Endothelial cell of umbilical vein (primary cell): ENCODE measurements around the gene PRKAR1A. TPM values are rescaled to one million over a fixed set of nuclear protein-coding genes. Genes with fewer than 3 reads are reported as not detected.

ENCODE experiments used
- BruUV-seq: library from RNA; stranded (reverse); fragments of 400-500 nt; replicated peaks from 2 replicates; lab custom pipeline; 2021; lab: Mats Ljungman, UMichigan
- CTCF ChIA-PET: fragments of 300-600, 350-600 bp; sonication (Branson Sonifier 250); formaldehyde crosslinking; loops from one replicate; lab custom pipeline; 2021; ENCODE audit warnings: antibody characterized with exemption, inconsistent platforms; lab: Charles Lee
- POLR2A ChIA-PET: fragments of 300-600, 350-600 bp; sonication (Branson Sonifier 250); formaldehyde crosslinking; loops from one replicate; lab custom pipeline; 2021; ENCODE audit warnings: antibody characterized with exemption, inconsistent platforms; lab: Charles Lee
- DNase-seq: peaks from one replicate; pipeline ENCODE4 v3.0.0-alpha.2; 2011; ENCODE audit warnings: low read depth, low spot score
- FAIRE-seq: peaks from 2 replicates; lab custom pipeline; 2011; peaks lifted over from hg19 to GRCh38; lab: Jason Lieb, UNC
- H2AFZ ChIP-seq: 2 replicates; pipeline ENCODE4 v1.6.0; 2012; ENCODE audit warnings: low read depth, low read length, control low read depth, inconsistent platforms
- H3K27ac ChIP-seq: 2 replicates; pipeline ENCODE4 v1.5.1; 2011; ENCODE audit warnings: low read depth, mild to moderate bottlenecking, control low read depth, low read length, moderate library complexity; ENCODE audit not compliant: insufficient read depth
- H3K27me3 ChIP-seq, 2 experiments: 2 replicates each; pipeline versions ENCODE4 v1.6.0 to v1.6.1; 2011; ENCODE audit warnings: low read length in 2 of 2, mixed read lengths in 1 of 2; ENCODE audit not compliant: control insufficient read depth in 2 of 2, insufficient read depth in 2 of 2
- H3K36me3 ChIP-seq, 2 experiments: 2 replicates in 1 of 2; 3 replicates in 1 of 2; pipeline ENCODE4 v1.5.1; 2011; ENCODE audit warnings: low read length in 2 of 2, mild to moderate bottlenecking in 1 of 2, moderate library complexity in 1 of 2; ENCODE audit not compliant: control insufficient read depth in 2 of 2, insufficient read depth in 2 of 2; ENCODE audit errors: extremely low read depth in 1 of 2
- H3K4me1 ChIP-seq: 3 replicates; pipeline ENCODE4 v1.5.1; 2011; ENCODE audit warnings: mild to moderate bottlenecking, low read length; ENCODE audit not compliant: control insufficient read depth, insufficient read depth; ENCODE audit errors: extremely low read depth
- H3K4me2 ChIP-seq: 2 replicates; pipeline ENCODE4 v1.6.1; 2011; ENCODE audit warnings: low read length, control low read depth, mixed read lengths; ENCODE audit not compliant: insufficient read depth
- H3K4me3 ChIP-seq, 3 experiments: fragments of 200-600 bp in 1 of 3; sonication (generic), shearing (Covaris generic) in 1 of 3; replicated peaks in 1 of 3; 2 replicates each; pipeline ENCODE4 v1.5.1; 2011 to 2016; ENCODE audit warnings: control low read depth in 3 of 3, low read length in 3 of 3, mild to moderate bottlenecking in 2 of 3, inconsistent platforms in 1 of 3, low read depth in 1 of 3, moderate library complexity in 1 of 3; ENCODE audit not compliant: insufficient read depth in 1 of 3
- H3K79me2 ChIP-seq: 2 replicates; pipeline ENCODE4 v1.6.0; 2012; ENCODE audit warnings: low read length, inconsistent platforms; ENCODE audit not compliant: control insufficient read depth, insufficient read depth
- H3K9ac ChIP-seq: replicated peaks from 2 replicates; pipeline ENCODE3; 2011; ENCODE audit warnings: low read length, control low read depth; ENCODE audit not compliant: insufficient read depth; ENCODE audit errors: extremely low read depth
- H3K9me1 ChIP-seq: replicated peaks from 3 replicates; pipeline ENCODE4 v1.6.0; 2011; ENCODE audit warnings: mild to moderate bottlenecking, low read length; ENCODE audit not compliant: control insufficient read depth, insufficient read depth; ENCODE audit errors: extremely low read depth
- H3K9me3 ChIP-seq: replicated peaks from 2 replicates; pipeline ENCODE4 v1.5.1; 2012; ENCODE audit warnings: low read length, inconsistent platforms; ENCODE audit not compliant: control insufficient read depth, insufficient read depth
- H4K20me1 ChIP-seq: replicated peaks from 2 replicates; pipeline ENCODE3; 2011; ENCODE audit warnings: mild to moderate bottlenecking, low read length; ENCODE audit not compliant: control insufficient read depth, insufficient read depth; ENCODE audit errors: extremely low read depth
- EZH2 ChIP-seq: IDR thresholded peaks from 2 replicates; pipeline ENCODE4 v1.6.1; 2012; ENCODE audit warnings: borderline replicate concordance, low read depth, mild to moderate bottlenecking, moderate library complexity, low read length, inconsistent platforms; ENCODE audit not compliant: severe bottlenecking
- FOS ChIP-seq: IDR thresholded peaks from 2 replicates; pipeline ENCODE4 v1.6.1; 2011; ENCODE audit warnings: mild to moderate bottlenecking, low read length, moderate library complexity, borderline replicate concordance; ENCODE audit not compliant: insufficient read depth
- GATA2 ChIP-seq: IDR thresholded peaks from 2 replicates; pipeline ENCODE4 v1.7.0; 2011; ENCODE audit warnings: low read depth, mild to moderate bottlenecking, moderate library complexity, mixed read lengths, low read length; ENCODE audit not compliant: insufficient read length, insufficient read depth
- JUN ChIP-seq: IDR thresholded peaks from 2 replicates; pipeline ENCODE4 v1.6.1; 2011; ENCODE audit warnings: borderline replicate concordance, low read depth; ENCODE audit not compliant: insufficient read length, insufficient read depth
- MYC ChIP-seq: IDR thresholded peaks from one replicate; pipeline ENCODE4 v1.6.1; 2011; ENCODE audit warnings: mild to moderate bottlenecking, low read depth, low read length
- POLR2A ChIP-seq: IDR thresholded peaks from 2 replicates; pipeline ENCODE4 v1.6.1; 2012; ENCODE audit warnings: low read depth, mild to moderate bottlenecking, control low read depth, low read length
- POLR2AphosphoS5 ChIP-seq: IDR thresholded peaks from 2 replicates; pipeline ENCODE4 v1.6.1; 2012; ENCODE audit warnings: low read depth, mild to moderate bottlenecking, control low read depth, low read length, moderate library complexity; ENCODE audit not compliant: insufficient read depth
- dilution Hi-C: fragments of 300-500 bp; cut with MboI; formaldehyde crosslinking; loops from one replicate; pipeline ENCODE4 v1.15.0; 2019; ENCODE audit warnings: low sequenced_read_pairs; ENCODE audit not compliant: extremely low pct_ligation_motif_present
- intact Hi-C: fragments of 100-400 bp; cut with micrococcal nuclease; formaldehyde crosslinking; loops from one replicate; pipeline ENCODE4 v1.10.0; 2022
- polyA plus RNA-seq, 4 experiments: library from polyadenylated mRNA; depleted of rRNA in 3 of 4; stranded (reverse) in 3 of 4; unstranded in 1 of 4; fragments of >200 nt; gene quantifications; 2 replicates each; pipeline versions ENCODE4 v1.2.1 to v1.2.3, GENCODE V29; 2011 to 2012; ENCODE audit warnings: missing spikeins in 1 of 4
- total RNA-seq: library from RNA; stranded (reverse); gene quantifications from 2 replicates; pipeline ENCODE4 v1.2.3, GENCODE V29; 2021
- TF ChIP-seq, protein P1 (sequence below), 2 donors: IDR thresholded peaks; 1 replicate in 1 of 2; 2 replicates in 1 of 2; pipeline ENCODE4 v1.5.1; 2011; ENCODE audit warnings: low read length in 2 of 2, mild to moderate bottlenecking in 2 of 2, moderate library complexity in 2 of 2, control low read depth in 1 of 2, inconsistent platforms in 1 of 2, low read depth in 1 of 2; ENCODE audit not compliant: insufficient read depth in 1 of 2; ENCODE audit errors: extremely low read depth in 1 of 2
- TF ChIP-seq, protein P2 (sequence below): IDR thresholded peaks from 2 replicates; pipeline ENCODE4 v1.6.1; 2011; ENCODE audit not compliant: insufficient read depth, insufficient read length

Gene PRKAR1A
- total and polyA plus RNA-seq, 2 donors (not counting 3 experiments of a cell fraction or from before 2014, with no cell fraction given) = 92.0 to 257 TPM

DNA sequence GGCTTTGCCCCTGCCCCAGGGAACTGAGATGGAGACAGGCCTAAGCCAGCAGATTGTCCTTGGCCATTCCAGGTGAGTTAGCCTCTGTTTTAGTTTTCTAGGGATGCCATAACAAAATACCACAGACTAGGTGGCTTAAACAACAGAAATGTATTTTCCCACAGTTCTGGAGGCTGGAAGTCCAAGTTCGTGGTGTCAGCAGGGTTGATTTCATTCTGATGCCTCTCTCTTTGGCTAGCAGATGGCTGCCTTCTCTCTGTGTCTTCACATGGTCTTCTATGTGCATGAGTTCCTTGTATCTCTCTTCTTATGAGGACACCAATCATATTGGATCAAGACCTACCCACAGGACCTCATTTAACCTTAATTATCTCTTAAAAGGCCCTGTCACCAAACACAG is 76.1 kb downstream of the PRKAR1A start:
- dilution Hi-C loops = no loop called here

More for the DNA sequence above, 76.1 kb downstream of the PRKAR1A start:
- POLR2A ChIA-PET = no interaction called here
- CTCF ChIA-PET = interaction anchor here (1.0 kb wide), 1 partner anchor 26 kb away, joined by 3 read pairs; no protein-coding TSS in a partner anchor
- no peak for TF ChIP-seq GATA2
- TF ChIP-seq POLR2AphosphoS5 = no peak
- no peak for TF ChIP-seq FOS
- TF ChIP-seq EZH2 = no peak
- no peak for TF ChIP-seq MYC
- TF ChIP-seq, protein P1, sequence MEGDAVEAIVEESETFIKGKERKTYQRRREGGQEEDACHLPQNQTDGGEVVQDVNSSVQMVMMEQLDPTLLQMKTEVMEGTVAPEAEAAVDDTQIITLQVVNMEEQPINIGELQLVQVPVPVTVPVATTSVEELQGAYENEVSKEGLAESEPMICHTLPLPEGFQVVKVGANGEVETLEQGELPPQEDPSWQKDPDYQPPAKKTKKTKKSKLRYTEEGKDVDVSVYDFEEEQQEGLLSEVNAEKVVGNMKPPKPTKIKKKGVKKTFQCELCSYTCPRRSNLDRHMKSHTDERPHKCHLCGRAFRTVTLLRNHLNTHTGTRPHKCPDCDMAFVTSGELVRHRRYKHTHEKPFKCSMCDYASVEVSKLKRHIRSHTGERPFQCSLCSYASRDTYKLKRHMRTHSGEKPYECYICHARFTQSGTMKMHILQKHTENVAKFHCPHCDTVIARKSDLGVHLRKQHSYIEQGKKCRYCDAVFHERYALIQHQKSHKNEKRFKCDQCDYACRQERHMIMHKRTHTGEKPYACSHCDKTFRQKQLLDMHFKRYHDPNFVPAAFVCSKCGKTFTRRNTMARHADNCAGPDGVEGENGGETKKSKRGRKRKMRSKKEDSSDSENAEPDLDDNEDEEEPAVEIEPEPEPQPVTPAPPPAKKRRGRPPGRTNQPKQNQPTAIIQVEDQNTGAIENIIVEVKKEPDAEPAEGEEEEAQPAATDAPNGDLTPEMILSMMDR (IDR thresholded peaks at IDR 0.05; ENCODE audit: extremely low read depth in 1 of 2, insufficient read depth in 1 of 2, low read depth in 1 of 2, low read length in 2 of 2) = no peak
- no peak for TF ChIP-seq JUN
- TF ChIP-seq, protein P2, sequence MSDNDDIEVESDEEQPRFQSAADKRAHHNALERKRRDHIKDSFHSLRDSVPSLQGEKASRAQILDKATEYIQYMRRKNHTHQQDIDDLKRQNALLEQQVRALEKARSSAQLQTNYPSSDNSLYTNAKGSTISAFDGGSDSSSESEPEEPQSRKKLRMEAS = no peak
- TF ChIP-seq POLR2A = no peak
- Histone ChIP-seq H3K4me2 (no peak overlapping the region), H3K9me1 (no peaks in the 10 kb centered on the region), H3K4me1 (no peaks in the 10 kb centered on the region), H3K27me3 (peaks cover 0 to 3% of the 10 kb centered on the region in 2 experiments), H3K27ac (no peak overlapping the region), H3K36me3 (no peaks in the 10 kb centered on the region), H3K9me3 (no peaks in the 10 kb centered on the region), H4K20me1 (no peaks in the 10 kb centered on the region), H3K9ac (no peak overlapping the region), H2AFZ (no peak overlapping the region), H3K79me2 (no peaks in the 10 kb centered on the region), H3K4me3 (no peak overlapping the region)
- FAIRE-seq (no peak), DNase-seq (no peak)
- intact Hi-C loops = no loop called here
- BruUV-seq = no TSS peak
